SH-SY5Y (cell line): ENCODE measurements around the gene DNAH2.

Source experiments
- GATA2 ChIP-seq: IDR thresholded peaks from 2 replicates; pipeline ENCODE4 v1.6.1; 2011; ENCODE audit warnings: mild to moderate bottlenecking, low read depth, low read length
- GATA3 ChIP-seq: IDR thresholded peaks from 2 replicates; pipeline ENCODE4 v1.6.1; 2011; ENCODE audit warnings: low read depth, mild to moderate bottlenecking, low read length, moderate library complexity

Gene DNAH2

DNA sequence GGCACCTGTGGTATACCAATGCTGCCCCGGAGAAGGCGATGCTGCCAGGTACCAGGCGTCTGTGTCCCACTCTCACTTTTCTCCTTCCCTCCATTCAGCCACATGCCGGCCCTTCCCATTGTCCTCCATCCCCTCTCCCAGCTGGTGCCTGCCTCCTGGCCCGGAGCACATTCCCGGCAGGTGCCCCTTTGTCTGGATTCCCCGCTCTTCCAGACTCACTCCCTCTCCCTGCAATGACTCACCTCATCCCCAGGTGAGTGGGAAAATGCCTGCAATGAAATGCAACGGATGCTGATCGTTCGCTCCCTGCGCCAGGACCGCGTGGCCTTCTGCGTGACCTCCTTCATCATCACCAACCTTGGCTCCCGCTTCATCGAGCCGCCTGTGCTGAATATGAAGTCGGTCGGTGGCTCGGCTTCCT, 106.0 kb downstream of the DNAH2 start:
- no peak for TF ChIP-seq GATA3

DNA sequence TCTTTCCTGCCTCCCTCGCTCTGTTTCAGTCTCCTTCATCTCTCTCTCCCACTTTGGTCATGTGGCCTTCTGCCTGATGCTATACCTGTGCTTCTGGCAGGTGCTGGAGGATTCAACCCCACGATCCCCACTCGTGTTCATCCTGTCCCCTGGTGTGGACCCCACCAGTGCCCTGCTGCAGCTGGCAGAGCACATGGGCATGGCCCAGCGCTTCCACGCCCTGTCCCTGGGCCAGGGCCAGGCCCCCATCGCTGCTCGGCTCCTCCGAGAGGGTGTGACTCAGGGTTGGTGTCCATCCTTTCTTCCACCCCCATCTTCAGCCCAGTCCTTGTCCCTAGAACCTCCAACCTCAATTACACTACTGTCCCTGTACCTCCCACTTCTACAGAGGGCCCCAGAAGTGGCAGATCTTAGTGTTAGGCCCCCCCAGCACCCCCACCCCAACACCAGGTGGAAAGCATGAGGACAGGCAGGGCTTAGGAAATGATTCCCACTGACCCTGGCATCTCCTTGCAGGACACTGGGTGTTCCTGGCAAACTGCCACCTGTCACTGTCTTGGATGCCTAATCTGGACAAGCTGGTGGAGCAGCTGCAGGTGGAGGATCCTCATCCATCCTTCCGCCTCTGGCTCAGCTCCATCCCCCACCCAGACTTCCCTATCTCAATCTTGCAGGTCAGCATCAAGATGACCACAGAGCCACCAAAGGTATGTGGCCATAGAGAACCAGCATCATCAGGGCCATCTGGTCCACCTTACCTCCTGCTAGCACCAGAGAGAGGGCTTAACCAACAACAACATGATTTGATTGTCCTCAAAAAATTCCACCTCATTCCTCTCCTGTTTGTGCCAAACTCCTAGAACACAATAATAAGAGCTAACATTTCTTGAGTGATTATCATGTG, 106.7 kb downstream of the DNAH2 start:
- TF ChIP-seq GATA3 (no peak), GATA2 (no peak)

- no peak for TF ChIP-seq GATA2
- no peak for TF ChIP-seq GATA3
Observed at GRCh38 chr17:7825206-7825990, 107.9 kb downstream of the DNAH2 start.

DNA sequence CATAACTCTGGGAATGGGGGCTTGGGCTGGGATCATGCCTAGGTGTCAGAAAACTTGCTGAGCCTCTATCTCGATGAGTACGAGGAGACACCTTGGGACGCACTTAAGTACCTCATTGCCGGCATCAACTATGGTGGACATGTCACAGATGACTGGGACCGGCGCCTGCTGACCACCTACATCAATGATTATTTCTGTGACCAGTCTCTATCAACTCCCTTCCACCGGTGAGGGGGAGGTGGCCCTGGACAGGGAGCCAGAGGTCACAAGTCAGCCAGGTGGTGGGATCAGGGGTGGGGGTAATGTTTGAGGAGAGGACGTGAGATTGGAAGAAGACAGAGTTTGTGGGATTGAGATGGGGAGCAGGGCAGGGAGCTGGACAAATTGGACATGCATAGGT, 113.1 kb downstream of the DNAH2 start:
- TF ChIP-seq GATA2 (no peak), GATA3 (no peak)

DNA sequence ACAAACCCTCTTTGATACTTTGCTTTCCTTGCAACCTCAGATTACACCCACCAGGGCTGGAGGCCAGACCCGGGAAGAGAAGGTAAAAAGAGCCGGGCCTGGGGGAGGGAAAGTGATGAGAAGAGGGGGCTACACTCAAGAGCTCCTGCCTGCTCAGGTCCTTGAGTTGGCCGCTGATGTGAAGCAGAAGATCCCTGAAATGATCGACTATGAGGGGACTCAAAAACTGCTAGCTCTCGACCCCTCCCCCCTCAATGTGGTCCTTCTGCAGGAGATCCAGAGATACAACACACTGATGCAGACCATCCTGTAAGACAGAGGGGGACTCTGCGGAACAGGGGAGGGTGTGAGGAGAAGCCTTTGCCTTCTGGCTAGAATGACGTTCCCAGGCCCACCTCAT, 113.7 kb downstream of the DNAH2 start:
- TF ChIP-seq GATA2, result no peak
- no peak for TF ChIP-seq GATA3

GRCh38 chr17:7832431-7832830, 114.9 kb downstream of the DNAH2 start:
- TF ChIP-seq GATA2, result no peak
- TF ChIP-seq GATA3, result no peak

DNA sequence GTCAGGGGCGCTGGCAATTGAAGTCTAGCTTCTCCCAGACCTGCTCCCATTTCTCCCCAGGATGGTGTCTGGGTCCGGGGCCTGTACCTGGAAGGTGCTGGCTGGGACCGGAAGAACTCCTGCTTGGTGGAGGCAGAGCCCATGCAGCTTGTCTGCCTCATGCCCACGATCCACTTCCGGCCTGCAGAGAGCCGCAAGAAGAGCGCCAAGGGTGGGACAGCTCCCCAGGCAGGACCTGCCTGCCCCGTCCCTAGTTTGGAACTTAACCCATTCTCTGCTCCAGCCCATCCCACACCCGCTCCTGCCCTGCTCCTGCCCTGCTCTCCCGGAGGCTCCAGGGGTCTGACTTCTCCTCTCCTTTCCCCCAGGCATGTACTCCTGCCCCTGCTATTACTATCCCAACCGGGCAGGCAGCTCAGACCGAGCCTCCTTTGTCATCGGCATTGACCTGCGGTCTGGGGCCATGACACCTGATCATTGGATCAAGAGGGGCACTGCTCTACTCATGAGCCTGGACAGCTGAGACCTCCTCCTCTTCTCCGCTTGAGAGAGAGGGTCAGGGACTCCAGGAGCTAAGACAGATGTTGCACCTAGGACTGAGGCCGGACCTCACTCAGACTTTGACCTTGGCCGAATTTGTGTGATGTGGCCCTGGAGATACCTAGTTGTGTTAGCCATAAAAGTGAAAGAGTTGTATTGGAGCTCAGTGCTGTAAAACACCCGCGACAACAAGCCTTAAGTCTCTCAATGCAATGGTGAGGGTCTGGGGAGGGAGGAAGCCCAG, 115.7 kb downstream of the DNAH2 start:
- TF ChIP-seq GATA3 (no peak), GATA2 (no peak)

DNA sequence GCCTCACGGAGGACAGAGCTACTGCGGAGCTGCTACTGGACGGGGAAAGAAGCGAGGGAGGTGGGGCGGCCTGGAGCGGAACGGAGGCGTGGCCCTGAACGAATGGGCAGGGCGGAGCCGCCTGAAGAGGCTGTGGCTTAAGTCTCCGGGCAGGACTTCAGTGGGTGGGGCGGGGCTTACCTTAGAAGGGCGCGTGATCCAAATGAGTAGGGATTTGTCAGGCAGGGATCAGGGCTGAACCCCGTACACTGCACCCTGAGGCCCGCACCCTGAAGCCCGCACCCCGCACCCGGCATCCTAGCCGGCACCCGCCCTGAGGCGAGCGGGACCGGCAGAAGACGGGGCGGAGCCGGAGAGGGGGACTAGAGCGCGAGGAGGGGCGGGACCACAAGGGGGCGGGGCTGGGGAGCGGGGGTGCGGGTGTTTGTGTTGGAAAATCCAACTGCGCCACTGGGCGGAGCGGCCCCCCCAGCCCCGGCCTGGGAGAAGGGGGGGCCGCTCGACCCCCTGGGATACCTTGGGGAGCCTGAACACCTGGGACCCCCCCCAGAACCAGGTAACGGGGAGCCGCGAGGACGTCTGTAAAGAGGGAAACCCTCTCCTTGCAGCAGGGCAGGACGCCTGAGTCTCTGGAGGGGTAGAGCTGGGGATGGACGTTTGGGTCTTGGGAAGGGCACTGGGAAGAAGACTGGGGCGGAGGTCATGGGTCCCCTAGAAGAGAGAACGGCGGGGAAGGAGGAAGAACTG, 116.4 kb downstream of the DNAH2 start, which contains the start of gene KDM6B:
TSS of gene KDM6B (plus strand) at position 423 of the 747 bp plus-strand sequence. CDS start 11,338 bp downstream, outside the sequence.
- TF ChIP-seq GATA3 (no peak), GATA2 (no peak)

DNA sequence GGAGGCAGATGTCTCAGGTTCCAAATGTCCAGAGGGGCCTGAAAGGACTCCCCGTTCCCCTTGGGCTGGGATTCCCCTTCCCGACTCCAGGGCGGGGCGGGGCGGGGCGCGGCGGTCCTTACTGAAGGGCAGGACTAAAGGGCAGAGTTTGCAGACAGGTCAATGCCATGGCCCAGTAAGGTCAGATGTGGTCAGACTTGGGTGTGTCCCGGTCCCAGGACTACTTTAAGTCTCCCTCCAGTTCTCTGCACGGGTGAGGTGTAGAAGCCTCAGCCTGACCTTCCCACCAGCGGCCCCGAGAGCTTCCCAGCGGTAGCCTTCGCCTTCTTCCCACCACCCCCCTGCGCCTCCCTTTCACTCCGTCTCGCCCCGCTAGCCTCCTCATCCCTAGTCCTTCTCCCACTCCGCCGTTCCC, 117.0 kb downstream of the DNAH2 start:
- no peak for TF ChIP-seq GATA2
- TF ChIP-seq GATA3, result no peak

- TF ChIP-seq GATA3 (no peak), GATA2 (no peak)
Observed at GRCh38 chr17:7834957-7835813, 117.6 kb downstream of the DNAH2 start.

GRCh38 chr17:7835814-7836595, 118.5 kb downstream of the DNAH2 start:
- TF ChIP-seq GATA3, result no peak
- no peak for TF ChIP-seq GATA2

GRCh38 chr17:7836596-7837407, 119.3 kb downstream of the DNAH2 start:
- TF ChIP-seq GATA2 (no peak), GATA3 (no peak)
